ENCODE measurements around the gene CEACAM8.
"Not testable (repeated sequence)": the region's sequence is repeated elsewhere in the genome, so short reads cannot be mapped to it uniquely, and the experiment has no call there.

CEACAM8 gene

DNA sequence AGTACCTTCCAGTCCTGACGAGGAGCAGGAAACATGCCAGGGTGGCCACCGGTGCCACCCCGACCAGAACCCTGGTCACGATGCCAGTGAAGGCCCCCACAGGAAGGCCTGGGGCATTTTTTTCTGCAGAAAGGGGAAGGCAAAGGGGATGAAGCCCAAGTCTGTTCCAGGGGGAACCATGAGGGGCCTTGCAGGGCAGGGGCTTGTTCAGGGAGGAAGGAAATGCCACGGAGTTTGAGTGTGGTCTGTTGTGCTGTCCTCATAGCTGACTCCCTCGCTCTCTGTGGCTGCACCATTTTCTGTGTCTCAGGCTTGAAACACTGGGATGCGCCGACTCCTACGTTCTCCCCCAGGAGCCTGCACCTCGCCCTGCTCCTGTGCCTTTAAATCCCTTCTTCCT is 38.9 kb downstream of the CEACAM8 start:
- no peak for TF ChIP-seq PAX5 (IDR thresholded peaks at IDR 0.05; ENCODE audit: insufficient read depth, low read length, severe bottlenecking)
- no peak for TF ChIP-seq POLR2A (IDR thresholded peaks at IDR 0.05; ENCODE audit: low read depth, low read length)
- TF ChIP-seq TAF1 (IDR thresholded peaks at IDR 0.05; ENCODE audit: low read depth, low read length), result no peak
- no peak for TF ChIP-seq SPI1 (IDR thresholded peaks at IDR 0.05; ENCODE audit: low read depth, low read length)
- no peak for TF ChIP-seq POU2F2 (IDR thresholded peaks at IDR 0.05; ENCODE audit: low read depth, low read length)
- TF ChIP-seq POLR2AphosphoS5 (IDR thresholded peaks at IDR 0.05; ENCODE audit: low read depth, low read length), result no peak
- FAIRE-seq (no peak), DNase-seq (ENCODE audit: insufficient read length, low spot score) (no peak)

DNA sequence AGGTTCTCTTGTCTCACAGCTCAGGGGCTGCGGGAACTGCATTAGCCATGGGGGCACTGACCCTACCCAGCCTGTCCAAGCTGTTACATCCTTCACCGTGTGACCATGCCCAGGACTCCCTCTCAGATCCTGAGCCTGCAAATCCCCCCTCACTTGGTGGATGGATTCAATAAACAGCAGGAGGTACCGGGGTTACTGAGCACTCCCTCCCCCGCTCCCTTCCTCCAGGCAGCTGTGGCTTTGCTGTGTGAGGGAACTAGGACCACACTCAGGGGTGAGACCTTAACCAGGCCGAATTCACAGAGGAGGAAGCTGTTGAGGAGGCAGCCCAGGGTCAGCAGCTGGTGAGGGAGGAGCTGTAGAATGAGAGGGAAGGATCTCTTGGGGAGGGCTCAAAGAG is 39.4 kb downstream of the CEACAM8 start:
- DNase-seq (ENCODE audit: insufficient read length, low spot score) (no peak), FAIRE-seq (no peak)
- TF ChIP-seq POLR2A (IDR thresholded peaks at IDR 0.05; ENCODE audit: low read depth, low read length) (no peak), TAF1 (IDR thresholded peaks at IDR 0.05; ENCODE audit: low read depth, low read length) (no peak), POU2F2 (IDR thresholded peaks at IDR 0.05; ENCODE audit: low read depth, low read length) (no peak), POLR2AphosphoS5 (IDR thresholded peaks at IDR 0.05; ENCODE audit: low read depth, low read length) (no peak), PAX5 (IDR thresholded peaks at IDR 0.05; ENCODE audit: insufficient read depth, low read length, severe bottlenecking) (no peak), SPI1 (IDR thresholded peaks at IDR 0.05; ENCODE audit: low read depth, low read length) (no peak)

DNA sequence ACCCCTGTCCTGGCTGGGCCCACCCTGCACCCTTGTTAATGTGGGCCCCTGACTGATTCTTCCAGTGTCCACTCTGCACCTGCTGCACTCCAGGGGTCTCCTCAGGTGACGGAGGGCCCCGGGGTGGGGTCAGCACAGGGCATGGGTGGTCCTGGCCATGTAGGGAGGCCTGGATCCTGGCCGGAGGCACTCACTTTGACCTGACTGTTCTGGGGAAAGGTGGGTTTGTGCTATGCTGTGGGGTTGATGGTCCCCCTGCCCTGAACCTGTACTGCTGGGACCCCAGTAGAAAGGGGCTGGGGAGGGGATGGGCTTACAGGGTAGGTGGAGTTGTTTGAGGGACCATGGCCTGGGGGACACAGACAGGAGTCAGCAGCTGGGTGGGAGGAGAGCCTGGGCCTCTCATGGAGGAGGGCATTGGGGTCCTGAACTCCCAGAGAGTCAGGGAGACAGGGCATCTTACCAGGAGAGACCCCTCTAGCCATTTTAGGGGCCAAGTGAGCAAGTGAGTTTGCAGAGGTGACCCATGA is 40.6 kb downstream of the CEACAM8 start:
- no peak for FAIRE-seq
- no peak for DNase-seq (ENCODE audit: insufficient read length, low spot score)
- TF ChIP-seq POU2F2 (IDR thresholded peaks at IDR 0.05; ENCODE audit: low read depth, low read length), result no peak
- TF ChIP-seq PAX5 (IDR thresholded peaks at IDR 0.05; ENCODE audit: insufficient read depth, low read length, severe bottlenecking), result no peak
- no peak for TF ChIP-seq TAF1 (IDR thresholded peaks at IDR 0.05; ENCODE audit: low read depth, low read length)
- no peak for TF ChIP-seq POLR2A (IDR thresholded peaks at IDR 0.05; ENCODE audit: low read depth, low read length)
- no peak for TF ChIP-seq POLR2AphosphoS5 (IDR thresholded peaks at IDR 0.05; ENCODE audit: low read depth, low read length)
- TF ChIP-seq SPI1 (IDR thresholded peaks at IDR 0.05; ENCODE audit: low read depth, low read length), result no peak

DNA sequence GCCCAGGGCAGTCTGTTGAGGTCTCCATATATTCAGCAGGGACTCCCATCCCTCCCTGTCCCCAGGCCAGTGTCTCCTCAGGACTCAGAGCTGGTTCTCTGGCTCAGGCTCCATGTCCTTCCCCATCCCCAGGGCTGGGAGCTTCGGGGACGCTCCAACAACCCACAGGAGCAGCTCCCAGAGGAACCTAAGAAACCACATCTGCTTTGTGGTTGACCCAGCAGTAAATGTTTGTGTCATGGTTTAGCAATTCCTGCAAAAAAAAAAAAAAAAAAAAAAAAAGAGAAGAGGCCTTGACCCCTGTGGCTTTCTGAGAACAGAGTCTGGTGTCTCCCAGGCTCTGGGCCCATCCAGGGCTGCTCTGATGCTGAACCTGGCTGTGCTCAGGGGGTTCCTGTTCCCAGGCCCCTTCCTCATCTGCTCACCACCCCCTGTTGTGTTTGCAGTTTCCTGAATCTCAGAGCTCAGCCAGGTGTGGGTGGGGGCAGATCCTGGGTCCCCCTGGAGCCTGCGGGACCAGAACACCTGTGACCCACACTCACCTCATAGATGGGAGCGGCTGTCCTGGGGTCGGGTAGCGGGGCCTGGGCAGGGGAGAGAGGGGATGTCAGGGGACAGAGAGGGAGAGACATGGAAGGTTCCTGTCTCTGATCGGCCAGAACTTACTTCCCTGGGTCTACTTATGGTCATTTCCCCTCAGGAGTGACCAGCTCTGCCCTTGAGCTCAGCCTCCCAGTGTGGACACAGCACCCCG is 41.3 kb downstream of the CEACAM8 start:
- no peak for FAIRE-seq
- no peak for TF ChIP-seq TAF1 (IDR thresholded peaks at IDR 0.05; ENCODE audit: low read depth, low read length)
- DNase-seq (ENCODE audit: insufficient read length, low spot score), result no peak

DNA sequence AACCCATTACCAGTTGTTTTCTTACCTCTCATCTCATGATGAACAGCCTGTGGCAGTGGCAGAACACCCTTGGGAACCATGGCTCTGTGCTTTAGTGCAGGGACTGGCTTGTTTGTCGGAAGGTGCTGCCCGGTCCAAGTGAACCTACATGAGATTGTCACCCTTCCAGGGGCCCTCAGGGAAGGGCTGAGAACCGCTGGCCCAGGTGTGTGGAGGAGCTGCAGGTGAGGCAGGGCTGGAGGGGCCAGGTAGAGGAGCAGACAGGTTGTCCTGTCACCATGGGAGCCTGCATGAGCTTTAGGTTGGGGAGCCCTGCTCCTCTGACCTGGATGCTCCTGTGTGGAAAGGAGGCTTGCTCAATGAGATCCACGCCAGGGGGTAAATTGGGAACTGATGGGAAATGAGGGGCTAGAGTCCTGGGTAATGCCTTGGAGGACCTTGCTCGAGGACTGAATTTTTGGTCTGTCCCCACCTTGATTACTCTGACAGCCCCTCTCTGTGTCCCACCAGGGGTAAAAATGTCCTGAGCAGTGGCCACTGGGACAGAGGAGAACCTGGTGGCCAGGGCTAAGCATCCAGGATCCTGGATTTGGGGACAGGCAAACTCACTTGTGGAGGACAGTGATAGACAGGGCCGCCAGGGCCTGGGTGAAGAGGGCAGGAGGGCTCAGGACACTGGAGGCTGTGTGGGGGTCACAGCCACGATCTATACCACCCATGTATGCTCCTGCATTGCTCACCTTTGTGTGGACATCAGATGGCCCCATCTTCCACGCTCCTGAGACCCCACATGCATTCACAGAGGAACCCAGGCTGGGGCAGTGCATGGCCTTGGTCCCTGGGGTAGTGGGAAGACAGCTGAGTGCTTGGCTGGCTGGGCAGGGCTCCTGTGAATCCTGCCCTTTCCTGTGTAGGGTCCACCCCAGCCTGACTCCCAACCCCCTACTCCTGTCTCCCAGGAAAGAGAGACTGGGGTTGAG is 42.3 kb downstream of the CEACAM8 start:
- TF ChIP-seq TAF1 (IDR thresholded peaks at IDR 0.05; ENCODE audit: low read depth, low read length) (no peak), POLR2AphosphoS5 (IDR thresholded peaks at IDR 0.05; ENCODE audit: low read depth, low read length) (no peak), SPI1 (IDR thresholded peaks at IDR 0.05; ENCODE audit: low read depth, low read length) (no peak), PAX5 (IDR thresholded peaks at IDR 0.05; ENCODE audit: insufficient read depth, low read length, severe bottlenecking) (no peak), POLR2A (IDR thresholded peaks at IDR 0.05; ENCODE audit: low read depth, low read length) (no peak), POU2F2 (IDR thresholded peaks at IDR 0.05; ENCODE audit: low read depth, low read length) (no peak)
- DNase-seq (ENCODE audit: insufficient read length, low spot score) (no peak), FAIRE-seq (no peak)

DNA sequence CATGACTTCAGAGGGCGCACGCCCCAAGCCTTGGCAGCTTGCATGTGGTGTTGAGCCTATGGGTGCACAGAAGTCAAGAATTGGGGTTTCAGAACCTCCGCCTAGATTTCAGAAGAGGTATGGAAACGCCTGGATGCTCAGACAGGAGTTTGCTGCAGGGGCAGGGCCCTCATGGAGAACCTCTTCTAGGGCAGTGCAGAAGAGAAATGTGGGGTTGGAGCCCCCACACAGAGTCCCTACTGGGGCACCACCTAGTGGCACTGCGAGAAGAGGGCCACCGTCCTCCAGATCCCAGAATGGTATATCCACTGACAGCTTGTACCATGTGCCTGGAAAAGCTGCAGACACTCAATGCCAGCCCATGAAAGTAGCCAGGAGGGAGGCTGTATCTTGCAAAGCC is 44.2 kb downstream of the CEACAM8 start:
- DNase-seq (ENCODE audit: insufficient read length, low spot score); FAIRE-seq: not testable (repeated sequence)

DNA sequence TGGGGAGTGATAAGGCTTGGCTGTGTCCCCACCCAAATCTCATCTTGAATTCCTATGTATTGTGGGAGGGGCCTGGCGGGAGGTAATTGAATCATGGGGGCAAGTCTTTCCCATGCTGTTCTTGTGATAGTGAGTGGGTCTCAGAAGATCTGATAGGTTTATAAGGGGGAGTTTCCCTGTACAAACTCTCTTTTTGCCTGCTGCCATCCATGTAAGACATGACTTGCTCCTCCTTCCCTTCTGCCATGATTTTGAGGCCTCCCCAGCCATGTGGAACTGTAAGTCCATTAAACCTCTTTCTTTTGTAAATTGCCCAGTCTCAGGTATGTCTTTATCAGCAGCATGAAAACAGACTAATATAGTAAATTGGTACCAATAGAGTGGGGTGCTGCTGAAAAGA is 45.7 kb downstream of the CEACAM8 start:
- not testable (repeated sequence) for FAIRE-seq; DNase-seq (ENCODE audit: insufficient read length, low spot score)

DNA sequence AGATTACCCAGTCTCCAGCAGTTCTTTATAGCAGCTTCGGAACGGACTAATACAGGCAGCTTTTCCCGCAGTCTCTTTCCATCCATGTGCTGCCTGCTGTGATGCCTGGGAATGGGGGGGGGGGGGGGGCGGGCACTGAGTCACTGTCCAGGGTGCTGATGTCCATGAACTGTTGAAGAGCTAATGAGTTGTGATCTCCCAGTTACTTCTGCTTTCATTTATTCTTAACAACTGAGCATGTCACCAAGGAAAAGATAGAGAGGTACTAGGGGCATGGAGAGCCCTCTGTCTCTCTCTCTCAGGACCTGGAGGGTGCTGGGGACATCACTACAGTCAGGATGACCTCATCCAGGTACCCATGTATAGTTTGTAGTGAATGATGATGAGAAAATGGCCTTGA is 46.2 kb downstream of the CEACAM8 start:
- TF ChIP-seq PAX5 (IDR thresholded peaks at IDR 0.05; ENCODE audit: insufficient read depth, low read length, severe bottlenecking) (no peak), POLR2AphosphoS5 (IDR thresholded peaks at IDR 0.05; ENCODE audit: low read depth, low read length) (no peak), TAF1 (IDR thresholded peaks at IDR 0.05; ENCODE audit: low read depth, low read length) (no peak), POU2F2 (IDR thresholded peaks at IDR 0.05; ENCODE audit: low read depth, low read length) (no peak), SPI1 (IDR thresholded peaks at IDR 0.05; ENCODE audit: low read depth, low read length) (no peak), POLR2A (IDR thresholded peaks at IDR 0.05; ENCODE audit: low read depth, low read length) (no peak)
- no peak for FAIRE-seq
- DNase-seq (ENCODE audit: insufficient read length, low spot score), result no peak

DNA sequence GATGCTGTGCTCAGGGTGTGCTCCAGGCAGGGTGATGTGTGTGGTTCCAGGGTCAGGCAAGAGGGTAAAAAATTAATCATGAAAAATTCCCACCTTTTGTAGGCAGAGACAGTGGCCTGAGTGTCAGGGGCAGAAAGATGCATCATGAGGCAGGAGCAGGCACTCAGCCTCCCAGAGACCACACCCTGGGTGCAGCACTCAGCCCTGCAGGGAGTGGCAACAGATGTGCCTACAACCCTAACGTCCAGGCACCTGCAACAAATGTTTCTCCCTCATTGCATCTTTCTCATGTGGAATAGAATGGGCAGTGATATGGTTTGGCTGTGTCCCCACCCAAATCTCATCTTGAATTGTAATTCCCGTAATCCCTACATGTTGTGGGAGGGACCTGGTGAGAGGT is 46.8 kb downstream of the CEACAM8 start:
- FAIRE-seq (no peak), DNase-seq (ENCODE audit: insufficient read length, low spot score) (no peak)
- TF ChIP-seq POLR2AphosphoS5 (IDR thresholded peaks at IDR 0.05; ENCODE audit: low read depth, low read length), result no peak
- no peak for TF ChIP-seq PAX5 (IDR thresholded peaks at IDR 0.05; ENCODE audit: insufficient read depth, low read length, severe bottlenecking)
- TF ChIP-seq POLR2A (IDR thresholded peaks at IDR 0.05; ENCODE audit: low read depth, low read length), result no peak
- no peak for TF ChIP-seq TAF1 (IDR thresholded peaks at IDR 0.05; ENCODE audit: low read depth, low read length)
- no peak for TF ChIP-seq SPI1 (IDR thresholded peaks at IDR 0.05; ENCODE audit: low read depth, low read length)
- no peak for TF ChIP-seq POU2F2 (IDR thresholded peaks at IDR 0.05; ENCODE audit: low read depth, low read length)

All from GM12891 (cell line).